ENCODE results near the gene ELMO1.

DNA sequence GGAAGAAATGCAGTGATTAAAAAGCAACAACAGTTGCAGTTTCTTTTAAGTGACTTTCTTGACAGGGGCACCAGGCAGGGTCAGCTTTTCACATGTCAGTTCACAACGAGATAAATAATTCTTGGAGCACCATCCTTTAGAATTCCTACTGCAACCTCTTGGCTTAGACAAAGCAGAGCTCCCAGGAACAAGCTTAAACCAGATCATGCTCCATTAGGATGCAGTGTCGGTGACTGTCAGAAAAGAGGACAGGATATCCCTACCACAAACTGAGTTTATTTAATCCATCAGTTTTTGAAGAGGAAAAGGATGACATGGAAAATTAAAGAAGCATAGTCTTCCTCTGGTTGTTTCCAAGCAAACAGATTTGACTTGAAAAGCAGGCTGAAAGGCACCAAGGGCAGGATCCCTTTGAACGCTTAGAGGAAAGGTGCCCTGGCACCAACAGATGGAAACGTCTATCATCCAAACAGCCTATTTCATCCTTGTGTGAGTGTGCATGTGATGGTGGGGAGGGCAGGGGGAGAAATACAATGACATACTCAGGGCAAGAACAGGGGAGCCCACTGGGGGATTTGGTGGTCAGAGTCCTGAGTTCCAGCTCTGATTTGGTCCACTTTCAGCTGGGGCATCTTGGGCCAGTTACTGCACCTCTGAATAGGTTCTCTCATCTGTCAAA lies 392.3 kb downstream of the ELMO1 start:
- no peak for TF ChIP-seq POLR2A (IDR thresholded peaks at IDR 0.05)
- TF ChIP-seq, protein P1, sequence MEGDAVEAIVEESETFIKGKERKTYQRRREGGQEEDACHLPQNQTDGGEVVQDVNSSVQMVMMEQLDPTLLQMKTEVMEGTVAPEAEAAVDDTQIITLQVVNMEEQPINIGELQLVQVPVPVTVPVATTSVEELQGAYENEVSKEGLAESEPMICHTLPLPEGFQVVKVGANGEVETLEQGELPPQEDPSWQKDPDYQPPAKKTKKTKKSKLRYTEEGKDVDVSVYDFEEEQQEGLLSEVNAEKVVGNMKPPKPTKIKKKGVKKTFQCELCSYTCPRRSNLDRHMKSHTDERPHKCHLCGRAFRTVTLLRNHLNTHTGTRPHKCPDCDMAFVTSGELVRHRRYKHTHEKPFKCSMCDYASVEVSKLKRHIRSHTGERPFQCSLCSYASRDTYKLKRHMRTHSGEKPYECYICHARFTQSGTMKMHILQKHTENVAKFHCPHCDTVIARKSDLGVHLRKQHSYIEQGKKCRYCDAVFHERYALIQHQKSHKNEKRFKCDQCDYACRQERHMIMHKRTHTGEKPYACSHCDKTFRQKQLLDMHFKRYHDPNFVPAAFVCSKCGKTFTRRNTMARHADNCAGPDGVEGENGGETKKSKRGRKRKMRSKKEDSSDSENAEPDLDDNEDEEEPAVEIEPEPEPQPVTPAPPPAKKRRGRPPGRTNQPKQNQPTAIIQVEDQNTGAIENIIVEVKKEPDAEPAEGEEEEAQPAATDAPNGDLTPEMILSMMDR (IDR thresholded peaks at IDR 0.05) = no peak

Measured in body of pancreas (tissue), 4 donors.